ENCODE data around the gene SPDYE16.
"Not testable (repeated sequence)": the region's sequence is repeated elsewhere in the genome, so short reads cannot be mapped to it uniquely, and the experiment has no call there.

Gene SPDYE16

GRCh38 chr7:76549855-76550248 lies 6.8 kb upstream of the SPDYE16 start:
- peak in 1 of 51 donors; percentile 1 for DNase-seq

- DNase-seq: peak; percentile 35 to 94 (median 80)
Measured at GRCh38 chr7:76549025-76549854, 6.1 kb upstream of the SPDYE16 start.

GRCh38 chr7:76531643-76532042 lies 11.5 kb downstream of the SPDYE16 start:
- DNase-seq: not testable (repeated sequence)

GRCh38 chr7:76526183-76526582 lies 16.9 kb downstream of the SPDYE16 start:
- DNase-seq: not testable (repeated sequence)

GRCh38 chr7:76516932-76517331 lies 26.2 kb downstream of the SPDYE16 start:
- DNase-seq: not testable (repeated sequence)

- DNase-seq: peak in 16 of 51 donors; percentile 8 to 57 (median 23)
Measured at GRCh38 chr7:76515999-76516443, 27.1 kb downstream of the SPDYE16 start.

- DNase-seq: no peak
Measured at GRCh38 chr7:76514926-76515771, 27.9 kb downstream of the SPDYE16 start.

- DNase-seq: no peak
Measured at GRCh38 chr7:76513817-76514799, 29.0 kb downstream of the SPDYE16 start.

GRCh38 chr7:76512941-76513816 lies 29.9 kb downstream of the SPDYE16 start:
- DNase-seq: no peak

- DNase-seq: not testable (repeated sequence)
Measured at GRCh38 chr7:76511911-76512885, 30.9 kb downstream of the SPDYE16 start.

- DNase-seq: not testable (repeated sequence)
Measured at GRCh38 chr7:76511200-76511910, 31.7 kb downstream of the SPDYE16 start.

- DNase-seq: no peak
Measured at GRCh38 chr7:76509931-76510877, 32.9 kb downstream of the SPDYE16 start, which contains the start of gene UPK3B. UPK3B (plus strand) TSS chr7:76510552; CDS start chr7:76510653, 101 bp downstream.

GRCh38 chr7:76507723-76508406 lies 35.2 kb downstream of the SPDYE16 start:
- DNase-seq: no peak

- not testable (repeated sequence) for DNase-seq
Measured at GRCh38 chr7:76506643-76507042, 36.5 kb downstream of the SPDYE16 start.

GRCh38 chr7:76506081-76506440 lies 37.0 kb downstream of the SPDYE16 start:
- DNase-seq: no peak

All from hypothalamus (tissue), 51 donors.